GM10266 (cell line): ENCODE results near the gene CFAP299.

Source experiments
- DNase-seq: peaks from one replicate; pipeline ENCODE4 v3.0.0; 2012; ENCODE audit errors: extremely low spot score
- CTCF ChIP-seq: IDR thresholded peaks from 2 replicates; pipeline ENCODE4 v1.5.1; 2012; ENCODE audit warnings: mild to moderate bottlenecking, low read depth; ENCODE audit not compliant: control insufficient read depth, insufficient read depth; ENCODE audit errors: missing control alignments

The CFAP299 gene

GRCh38 chr4:80495865-80496264, 160.3 kb downstream of the CFAP299 start:
- no peak for TF ChIP-seq CTCF
- DNase-seq, result no peak

- TF ChIP-seq CTCF, result no peak
- no peak for DNase-seq
These were observed 163.2 kb downstream of the CFAP299 start for GRCh38 chr4:80498725-80499124.

GRCh38 chr4:80500613-80501012, 165.1 kb downstream of the CFAP299 start:
- DNase-seq, result no peak
- no peak for TF ChIP-seq CTCF

- no peak for TF ChIP-seq CTCF
- no peak for DNase-seq
These were observed 171.5 kb downstream of the CFAP299 start for GRCh38 chr4:80507077-80507476.

- TF ChIP-seq CTCF, result no peak
- no peak for DNase-seq
These were observed 172.0 kb downstream of the CFAP299 start for GRCh38 chr4:80507507-80507906.

- DNase-seq, result no peak
- TF ChIP-seq CTCF, result no peak
These were observed 180.0 kb downstream of the CFAP299 start for GRCh38 chr4:80515496-80515895.

- DNase-seq, result no peak
- TF ChIP-seq CTCF, result no peak
These were observed 185.9 kb downstream of the CFAP299 start for GRCh38 chr4:80521438-80521837.

GRCh38 chr4:80526697-80527096, 191.2 kb downstream of the CFAP299 start:
- TF ChIP-seq CTCF, result no peak
- no peak for DNase-seq
